AG09319 (cell line): ENCODE measurements around the gene ARL15.

ENCODE experiments used
- DNase-seq: peaks from one replicate; pipeline ENCODE4 v3.0.0-alpha.2; 2010; ENCODE audit warnings: low read depth; ENCODE audit errors: extremely low read depth
- TF ChIP-seq, protein P1 (sequence below): IDR thresholded peaks from 2 replicates; pipeline ENCODE4 v1.5.1; 2011; ENCODE audit warnings: low read depth, mild to moderate bottlenecking, inconsistent platforms, low read length, moderate library complexity

Gene ARL15

DNA sequence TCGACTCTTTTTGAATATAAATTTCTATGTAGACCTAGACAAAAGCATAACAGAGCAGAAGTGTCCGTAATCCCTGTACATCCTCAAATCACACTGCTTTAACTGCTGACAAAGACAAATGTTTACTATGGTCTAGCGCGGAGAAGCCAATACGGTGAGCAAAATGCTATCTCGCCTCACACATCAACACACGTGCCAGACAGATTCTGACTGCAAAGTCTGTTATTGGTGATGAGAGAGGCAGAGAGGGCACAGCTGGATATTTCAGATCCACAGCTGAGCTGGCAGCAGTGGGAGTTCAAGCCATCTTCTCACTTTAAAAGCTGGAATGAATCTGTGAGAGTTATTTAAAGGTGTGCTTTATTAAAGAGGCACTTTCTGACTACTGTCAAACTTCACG, 124.3 kb downstream of the ARL15 start:
- no peak for DNase-seq
- TF ChIP-seq, protein P1, sequence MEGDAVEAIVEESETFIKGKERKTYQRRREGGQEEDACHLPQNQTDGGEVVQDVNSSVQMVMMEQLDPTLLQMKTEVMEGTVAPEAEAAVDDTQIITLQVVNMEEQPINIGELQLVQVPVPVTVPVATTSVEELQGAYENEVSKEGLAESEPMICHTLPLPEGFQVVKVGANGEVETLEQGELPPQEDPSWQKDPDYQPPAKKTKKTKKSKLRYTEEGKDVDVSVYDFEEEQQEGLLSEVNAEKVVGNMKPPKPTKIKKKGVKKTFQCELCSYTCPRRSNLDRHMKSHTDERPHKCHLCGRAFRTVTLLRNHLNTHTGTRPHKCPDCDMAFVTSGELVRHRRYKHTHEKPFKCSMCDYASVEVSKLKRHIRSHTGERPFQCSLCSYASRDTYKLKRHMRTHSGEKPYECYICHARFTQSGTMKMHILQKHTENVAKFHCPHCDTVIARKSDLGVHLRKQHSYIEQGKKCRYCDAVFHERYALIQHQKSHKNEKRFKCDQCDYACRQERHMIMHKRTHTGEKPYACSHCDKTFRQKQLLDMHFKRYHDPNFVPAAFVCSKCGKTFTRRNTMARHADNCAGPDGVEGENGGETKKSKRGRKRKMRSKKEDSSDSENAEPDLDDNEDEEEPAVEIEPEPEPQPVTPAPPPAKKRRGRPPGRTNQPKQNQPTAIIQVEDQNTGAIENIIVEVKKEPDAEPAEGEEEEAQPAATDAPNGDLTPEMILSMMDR = no peak

DNA sequence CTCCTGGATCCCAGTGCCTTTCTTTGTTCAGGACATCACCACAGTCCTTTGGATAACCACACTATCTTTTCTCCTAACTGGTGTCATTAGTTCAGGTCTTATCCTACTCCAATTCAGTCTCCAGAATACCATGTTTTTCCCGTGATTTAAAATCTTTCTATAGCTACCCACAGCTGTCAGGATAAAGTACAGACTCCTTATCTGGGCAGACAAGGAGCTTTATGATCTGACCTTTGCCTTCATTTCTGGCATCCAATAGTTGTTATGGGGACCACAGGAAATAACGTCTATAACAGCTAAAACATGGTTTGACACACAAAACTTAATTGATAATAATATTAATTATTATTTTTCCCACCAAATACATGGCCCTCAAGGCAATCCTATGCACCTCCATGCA, 125.6 kb downstream of the ARL15 start:
- DNase-seq = no peak
- TF ChIP-seq, protein P1 = no peak

DNA sequence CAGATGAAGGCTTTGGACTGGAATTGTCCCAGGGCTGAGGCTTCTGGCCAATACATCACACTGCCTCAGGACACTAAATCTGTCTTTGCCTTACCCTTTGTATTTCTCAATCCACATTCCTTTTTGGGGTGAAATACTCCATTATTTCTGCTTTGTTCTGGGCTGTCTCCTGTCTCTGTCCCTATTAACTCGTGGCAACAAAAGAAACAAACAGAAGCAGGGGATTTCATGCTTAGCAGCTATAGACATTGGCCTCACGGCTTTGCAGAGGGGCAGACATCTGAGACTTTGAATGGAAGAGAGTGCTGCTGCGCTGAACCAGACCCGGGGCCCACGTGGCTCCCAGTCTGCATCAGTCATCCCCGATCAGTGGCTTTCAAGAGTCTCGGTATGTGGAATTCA, 129.7 kb downstream of the ARL15 start:
- no peak for DNase-seq
- TF ChIP-seq, protein P1 = no peak

DNA sequence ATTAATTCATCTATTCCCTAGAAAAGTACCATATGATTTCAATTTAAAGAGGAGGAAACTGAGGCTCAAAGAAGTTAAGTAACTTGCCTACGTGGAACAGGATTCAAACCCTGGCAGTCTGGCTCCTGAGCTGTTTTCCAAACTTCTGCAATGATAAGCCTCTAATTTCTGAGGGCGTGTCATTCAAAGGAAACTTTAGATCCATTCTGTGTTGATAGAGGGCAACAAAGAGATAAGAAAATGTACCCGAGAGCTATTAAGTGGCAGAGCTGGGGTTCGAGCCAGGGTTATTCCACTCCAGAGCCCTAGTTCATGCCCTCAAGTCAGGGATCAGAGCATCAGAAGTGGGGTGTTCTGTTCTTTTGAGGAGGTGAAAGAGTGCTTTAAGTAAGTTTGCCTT, 131.4 kb downstream of the ARL15 start:
- TF ChIP-seq, protein P1 = no peak
- no peak for DNase-seq

DNA sequence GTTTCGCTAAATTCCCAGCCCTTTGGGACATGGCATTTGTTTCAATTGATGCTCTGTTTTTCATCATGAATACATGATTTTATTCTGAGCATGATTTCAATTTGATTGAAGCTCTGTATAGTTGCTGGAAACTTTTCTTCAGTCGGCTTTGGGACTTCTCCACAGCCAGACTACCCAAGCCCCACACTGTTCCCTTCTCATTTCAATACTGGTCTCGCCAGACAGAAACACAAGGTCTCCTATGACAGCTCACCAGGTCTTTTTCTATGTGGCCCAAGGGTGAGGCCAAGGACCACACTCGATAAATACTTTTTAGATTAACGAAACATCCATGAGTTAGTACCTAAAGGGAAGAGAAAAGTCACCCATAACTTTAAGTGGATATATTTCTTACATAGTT, 132.2 kb downstream of the ARL15 start:
- TF ChIP-seq, protein P1 = no peak
- DNase-seq = no peak

DNA sequence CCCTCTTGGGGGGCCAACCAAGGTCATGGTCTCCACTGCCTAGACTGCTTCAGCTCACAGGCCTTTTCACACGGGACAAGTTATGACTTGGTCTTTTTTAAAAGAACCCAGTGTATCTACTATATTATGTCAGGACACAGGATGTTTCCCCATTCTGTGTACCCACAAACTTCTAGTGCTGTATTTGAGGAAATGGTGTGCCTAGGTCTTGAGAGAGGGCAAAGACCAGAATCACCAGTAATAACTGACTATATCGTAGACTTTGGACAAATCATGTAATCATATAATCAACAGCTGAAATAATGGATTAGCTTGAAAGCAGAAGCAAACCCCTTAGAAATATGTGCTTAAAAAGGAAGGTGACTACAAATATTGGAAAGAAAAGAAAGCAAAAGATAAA, 133.3 kb downstream of the ARL15 start:
- TF ChIP-seq, protein P1 = no peak
- no peak for DNase-seq

DNA sequence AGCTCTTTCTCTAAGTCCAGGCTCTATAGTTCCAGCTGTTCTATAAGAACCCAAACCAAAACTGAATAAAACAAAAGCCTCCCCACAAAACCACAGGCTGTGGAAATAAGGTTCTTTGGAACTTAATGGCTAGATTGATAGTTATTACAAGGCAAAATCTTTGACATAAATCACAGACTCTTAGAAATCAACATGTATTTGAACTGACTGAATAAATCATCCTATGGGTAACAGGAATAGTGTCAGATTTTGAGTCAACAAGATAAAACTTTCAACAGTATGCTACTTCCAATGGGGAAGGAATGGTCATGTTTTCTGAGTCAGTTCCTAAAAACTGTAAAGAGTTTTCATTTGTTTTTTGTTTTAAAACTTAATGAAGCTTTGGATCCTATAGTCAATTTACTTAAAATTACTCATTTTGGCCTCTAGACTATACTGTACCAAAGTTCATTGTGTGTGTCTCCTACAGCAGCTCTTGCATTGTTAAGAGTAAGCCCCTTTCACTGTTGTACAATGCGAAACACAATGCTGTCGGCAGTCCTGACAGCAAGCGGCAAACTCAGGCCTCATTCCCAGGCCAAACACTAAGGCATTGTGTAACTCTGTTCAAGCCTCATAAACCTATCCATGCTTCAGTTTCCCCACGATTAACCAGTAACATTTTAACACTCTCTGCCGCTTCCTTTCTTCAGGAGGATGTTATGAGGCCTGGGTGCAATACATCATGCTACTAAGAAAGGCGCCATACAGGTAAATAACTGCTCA, 134.1 kb downstream of the ARL15 start:
- no peak for DNase-seq

More for the DNA sequence above, 134.1 kb downstream of the ARL15 start:
- TF ChIP-seq, protein P1 = no peak
